Stimulated activated CD8-positive, alpha-beta memory T cell treated with anti-CD3 and anti-CD28 coated beads, Interleukin-7, amount 100 ng/mL, for 4 hours (primary cell): ENCODE measurements around the gene CACNA1G.

Experiments used
- DNase-seq, 2 donors: peaks; one replicate each; pipeline ENCODE4 v3.0.0-alpha.2; 2020; ENCODE audit warnings: low read depth in 2 of 2

CACNA1G gene

DNA sequence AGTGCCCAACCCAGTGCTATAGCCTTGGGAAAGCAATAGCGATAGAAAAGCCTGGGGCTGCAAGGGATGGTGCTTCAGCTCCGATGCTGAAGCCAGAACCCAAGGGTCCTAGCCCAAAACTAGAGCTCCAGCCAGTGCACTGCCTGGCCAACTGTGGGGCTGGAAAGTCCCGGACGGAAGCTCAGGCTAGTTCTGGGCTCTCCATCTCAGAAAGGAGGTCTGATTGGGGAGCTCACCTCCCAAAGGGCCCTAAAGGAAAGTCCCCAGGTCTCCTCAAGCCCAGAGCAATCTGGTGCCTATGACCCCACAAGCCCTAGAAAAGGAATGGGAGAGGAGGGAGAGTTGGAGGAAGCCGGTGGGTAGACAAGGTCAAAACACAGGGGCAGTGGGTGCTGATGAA lies 72.1 kb downstream of the CACNA1G start:
- no peak for DNase-seq

DNA sequence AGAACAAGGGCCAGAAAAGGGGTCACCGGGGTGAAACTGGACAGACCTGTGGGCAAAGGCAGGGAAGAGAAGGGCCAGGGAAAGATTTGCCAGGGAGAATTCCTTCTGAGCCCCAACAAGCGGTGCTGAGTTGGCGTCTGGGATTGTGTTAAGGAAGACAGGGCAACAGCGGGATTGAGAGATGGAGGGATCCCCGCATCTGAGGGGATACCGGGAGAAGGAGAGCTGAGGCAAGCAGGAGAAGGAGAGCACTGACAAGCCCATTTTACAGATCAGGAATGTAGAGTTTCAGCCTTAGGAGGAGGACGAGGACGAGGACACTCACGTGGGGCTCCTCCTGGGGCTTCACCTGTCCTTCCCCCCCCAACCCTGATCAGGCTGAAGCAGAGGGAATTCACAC lies 73.2 kb downstream of the CACNA1G start:
- DNase-seq, result no peak

DNA sequence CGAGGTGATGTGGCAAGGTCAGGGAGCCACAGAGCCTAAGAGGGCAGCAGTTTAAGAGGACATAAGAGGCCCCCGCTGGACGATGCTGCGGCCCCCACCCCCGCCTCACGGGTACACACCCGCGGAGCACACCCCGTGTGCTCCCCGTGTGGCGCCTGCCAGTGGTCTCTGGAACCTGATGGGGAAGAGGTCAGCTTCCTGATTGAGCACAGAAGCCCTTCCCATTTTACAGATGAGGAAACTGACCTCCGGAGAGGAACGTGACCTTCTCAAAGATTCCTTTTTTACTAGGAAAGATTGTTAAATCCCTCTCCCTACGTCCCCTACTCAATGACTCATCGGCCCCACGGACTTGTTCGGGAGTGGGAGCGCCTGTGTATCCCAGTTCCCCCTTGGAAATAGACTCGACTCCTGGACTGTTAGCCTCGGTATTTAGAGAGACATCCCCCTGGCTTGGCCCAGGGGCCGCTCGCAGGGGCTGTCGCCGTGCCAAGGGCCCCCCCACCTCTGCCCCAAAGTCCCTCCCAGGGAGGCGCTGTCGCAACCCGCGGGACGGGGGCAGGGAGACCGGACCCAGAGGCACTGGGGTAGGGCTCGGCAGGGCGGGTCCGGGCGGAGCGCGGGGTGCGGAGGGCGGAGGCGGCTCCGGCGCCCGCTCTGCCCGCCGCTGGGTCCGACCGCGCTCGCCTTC lies 73.9 kb downstream of the CACNA1G start, which contains the start of gene ABCC3:
ABCC3 (plus strand) TSS at position 658 of the 691 bp plus-strand sequence. CDS start 56 bp downstream, outside the sequence.
- DNase-seq, result no peak

DNA sequence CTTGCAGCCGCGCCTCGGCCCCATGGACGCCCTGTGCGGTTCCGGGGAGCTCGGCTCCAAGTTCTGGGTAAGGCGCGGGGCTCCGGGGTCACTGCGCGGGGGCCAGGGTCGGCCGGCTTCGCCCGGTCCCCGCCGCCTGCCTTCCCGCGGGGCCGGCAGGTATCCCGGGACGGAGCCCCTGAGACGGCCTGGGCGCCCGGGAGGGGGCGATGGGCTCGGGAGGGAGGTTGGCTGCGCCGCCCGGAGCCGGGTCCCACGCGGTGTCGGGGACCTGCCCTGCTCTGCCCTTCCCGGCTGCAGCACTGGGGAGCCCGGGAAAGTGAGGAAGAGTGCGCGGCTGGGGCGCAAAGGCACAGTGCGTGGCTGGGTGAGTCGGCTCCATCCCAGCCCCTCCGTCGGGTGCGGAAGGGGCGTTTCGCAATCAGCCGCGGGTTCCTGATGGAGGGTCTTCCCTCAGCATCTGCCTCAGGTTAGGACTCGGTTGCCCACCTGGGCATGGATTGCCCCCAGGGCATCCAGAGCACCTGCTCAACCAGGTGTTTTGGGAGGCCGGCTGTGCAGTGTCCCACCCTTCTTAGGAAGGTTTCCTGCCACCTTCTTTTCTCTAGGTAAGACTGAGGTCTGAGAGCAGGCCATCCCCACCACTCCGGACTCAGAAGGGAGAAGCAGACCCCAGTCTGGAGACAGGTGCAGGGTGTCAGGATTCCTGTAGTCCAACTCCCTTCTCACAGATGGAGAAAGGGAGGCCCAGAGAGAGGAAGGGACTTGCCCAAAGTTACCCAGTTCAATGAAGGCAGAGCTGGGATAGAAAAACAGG lies 74.6 kb downstream of the CACNA1G start:
- DNase-seq, result no peak

DNA sequence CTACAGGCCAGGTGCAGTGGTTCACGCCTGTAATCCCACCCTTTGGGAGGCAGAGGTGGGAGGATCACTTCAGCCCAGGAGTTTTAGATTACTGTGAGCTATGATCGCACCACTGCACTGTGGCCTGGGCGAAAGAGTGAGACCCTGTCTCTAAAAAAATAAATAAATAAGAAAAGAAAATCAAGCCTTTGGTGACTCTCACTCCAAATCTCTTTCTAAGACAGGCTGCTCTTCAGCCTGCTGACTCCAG lies 75.1 kb downstream of the CACNA1G start:
- no peak for DNase-seq

DNA sequence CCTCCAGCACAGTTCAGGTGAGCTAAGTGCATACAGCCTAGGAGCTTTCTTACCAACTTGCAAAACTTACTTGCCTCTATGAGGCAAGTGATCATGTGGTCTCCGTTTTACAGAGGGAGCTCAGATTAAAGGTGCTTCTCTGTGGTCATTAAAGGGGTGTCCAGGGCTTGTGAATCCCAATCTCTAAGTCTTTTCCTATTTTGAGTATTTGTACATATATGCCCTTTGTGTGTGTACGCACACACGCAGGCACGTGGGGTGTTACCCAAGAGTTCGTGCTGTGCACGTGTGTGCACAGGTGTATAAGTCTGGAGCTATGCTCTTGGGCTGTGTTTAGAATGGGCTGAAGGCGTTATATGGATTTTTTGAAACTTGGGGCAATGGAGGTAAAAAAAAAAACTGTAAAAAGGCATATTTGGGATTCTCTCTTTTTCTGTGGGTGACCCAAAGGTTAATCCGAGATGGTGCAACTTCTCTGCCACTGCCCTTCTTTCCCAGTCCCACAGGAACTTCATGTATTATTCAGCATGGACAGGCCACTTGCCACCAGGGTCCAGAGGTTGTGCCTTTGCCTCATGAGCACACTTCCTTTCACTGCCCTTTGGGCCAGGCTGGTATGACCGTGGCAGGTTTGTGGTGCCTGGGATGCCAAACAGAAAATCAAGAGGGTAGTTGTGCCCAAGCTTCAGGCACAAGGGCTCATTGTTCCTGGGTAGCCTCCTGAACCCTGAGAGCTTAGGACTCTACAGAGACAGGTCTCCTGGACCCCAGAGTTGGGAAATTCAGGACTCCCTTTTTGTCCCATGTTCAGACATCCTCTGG lies 75.7 kb downstream of the CACNA1G start:
- DNase-seq, result no peak

DNA sequence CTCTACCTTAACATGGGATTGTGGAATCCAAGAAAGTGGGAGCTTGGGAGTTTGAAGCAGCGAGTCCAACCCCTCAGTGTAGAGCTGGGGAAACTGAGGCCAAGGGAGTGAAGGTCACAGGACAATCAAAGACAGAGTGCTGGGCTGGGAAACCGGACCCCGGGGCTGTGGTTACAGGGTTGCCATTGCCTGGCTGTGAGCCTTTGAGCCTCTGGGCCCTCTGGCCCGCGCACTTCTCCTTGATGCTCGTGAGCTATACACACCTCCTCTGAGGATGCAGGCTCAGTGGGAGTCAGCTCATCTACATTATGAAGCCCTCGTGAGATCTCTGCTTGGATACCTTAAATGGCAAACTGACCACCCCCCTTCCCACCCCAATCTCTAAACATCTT lies 76.3 kb downstream of the CACNA1G start:
- DNase-seq, result no peak

DNA sequence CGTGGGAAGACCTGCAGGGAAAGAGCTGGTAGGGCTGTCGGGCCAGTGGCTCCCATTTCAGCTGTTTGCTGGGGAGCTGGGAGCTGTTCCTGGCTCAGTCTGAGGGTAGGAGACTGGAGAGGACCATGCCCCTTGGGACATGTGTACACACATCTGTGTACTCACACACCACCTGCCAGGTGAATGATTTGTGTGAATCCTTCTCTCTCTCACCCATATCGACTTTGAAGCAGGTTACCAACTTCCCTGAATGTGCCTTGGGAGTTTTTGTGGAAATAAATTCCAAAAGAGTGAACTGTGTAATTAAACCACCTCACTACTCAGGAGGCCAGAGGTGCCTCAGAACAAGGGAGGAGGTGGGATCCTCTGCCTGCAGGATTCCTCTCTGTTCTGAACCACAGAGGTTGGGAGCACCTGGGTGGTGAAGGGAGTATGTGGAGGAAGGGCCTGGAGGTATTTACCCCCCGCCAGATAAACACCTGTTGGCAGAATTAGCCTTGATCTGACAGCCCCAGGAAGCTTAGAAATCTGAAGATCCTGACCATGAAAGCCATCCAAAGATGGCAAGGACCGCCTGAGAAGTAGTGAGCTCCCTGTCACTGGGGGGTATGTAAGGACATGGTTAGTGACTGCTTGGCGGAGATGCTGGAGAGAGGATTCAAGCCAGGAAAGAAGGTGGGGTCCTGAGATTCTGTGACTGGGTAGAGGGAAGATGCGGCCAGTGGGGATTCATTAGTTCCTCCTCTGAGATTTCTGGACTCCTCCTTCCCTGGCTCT lies 77.5 kb downstream of the CACNA1G start:
- DNase-seq, result no peak

DNA sequence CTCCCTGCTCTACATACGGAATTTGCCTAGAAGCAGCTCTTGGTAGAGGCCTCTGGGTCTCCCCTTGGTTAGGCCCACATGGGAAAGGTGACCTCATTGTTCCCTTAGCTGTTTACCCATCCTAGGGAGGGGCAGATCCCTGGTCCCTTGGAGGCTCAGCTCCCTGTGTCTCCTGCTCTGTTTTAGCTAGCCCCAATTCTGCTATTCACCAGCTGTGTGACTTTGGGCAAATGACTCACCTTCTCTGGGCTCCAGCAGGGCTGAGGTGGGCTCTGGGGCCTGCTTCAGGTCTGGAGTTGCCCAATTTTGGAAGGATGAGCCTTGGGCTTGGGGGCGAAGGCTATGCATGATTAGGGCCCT lies 78.1 kb downstream of the CACNA1G start:
- no peak for DNase-seq

DNA sequence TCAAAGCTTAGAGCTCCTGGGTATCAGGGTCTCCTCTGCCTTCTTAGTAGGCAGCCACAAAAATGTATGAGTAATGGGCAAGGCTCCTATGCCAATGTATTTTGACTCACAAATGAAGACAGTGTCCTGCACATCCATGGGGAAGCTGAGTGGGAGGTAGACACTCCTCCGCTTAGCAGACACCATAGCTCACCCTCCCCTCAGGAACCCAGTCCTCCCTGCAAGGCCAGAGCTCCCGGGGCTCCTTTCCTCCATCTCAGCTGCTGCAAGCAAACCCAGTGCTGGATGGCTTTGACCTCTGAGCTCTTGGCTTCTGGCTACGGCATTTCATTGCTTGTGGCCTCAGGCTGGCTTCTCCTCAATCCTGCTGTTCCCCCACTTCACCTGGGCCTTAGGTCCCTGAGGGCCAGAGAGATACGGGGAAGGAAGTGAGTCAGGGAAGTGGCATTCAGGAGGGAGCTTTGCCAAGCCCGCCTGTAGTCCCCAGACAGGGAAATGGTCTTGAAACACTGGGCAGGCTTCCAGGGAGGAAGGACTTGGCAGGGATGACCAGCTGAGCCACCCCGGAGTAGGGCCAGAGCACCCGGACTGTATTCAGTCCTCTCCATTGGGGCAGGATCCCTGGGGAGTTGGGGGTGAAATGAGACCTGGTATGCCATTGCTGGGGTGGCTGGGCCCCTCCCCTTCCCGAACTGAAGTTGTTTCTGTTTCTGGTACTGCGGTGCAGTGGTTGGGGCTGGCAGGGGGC lies 78.6 kb downstream of the CACNA1G start:
- no peak for DNase-seq

DNA sequence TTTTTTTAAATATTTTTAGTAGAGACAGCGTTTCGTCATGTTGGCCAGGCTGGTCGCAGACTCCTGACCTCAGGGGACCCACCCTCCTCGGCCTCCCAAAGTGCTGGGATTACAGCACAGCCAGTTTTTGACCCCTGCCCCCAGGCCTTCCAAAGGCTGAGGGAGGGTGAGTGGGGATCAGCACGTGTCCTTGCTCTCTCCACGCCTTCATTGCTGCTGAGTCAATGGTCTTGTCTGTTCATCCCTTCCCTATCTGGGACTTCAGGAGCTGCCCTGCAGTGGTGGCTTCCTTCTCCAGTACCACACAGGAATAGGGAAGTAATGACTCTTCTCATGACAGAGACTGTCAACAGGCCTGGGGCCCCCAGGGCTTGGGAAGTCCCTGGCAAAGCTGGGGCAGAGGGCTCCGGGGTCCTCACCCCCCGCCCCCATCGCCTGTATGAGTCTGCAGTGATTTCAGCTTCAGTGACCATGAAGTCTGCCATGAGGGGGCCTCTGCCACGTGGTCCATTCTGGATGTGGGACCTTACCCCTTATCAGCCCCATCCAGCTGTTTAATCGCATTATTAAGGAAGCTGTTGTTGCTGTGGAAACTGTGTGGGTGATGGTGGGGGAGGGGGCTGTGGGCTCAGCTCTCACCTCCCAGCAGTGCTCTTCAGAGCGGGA lies 80.3 kb downstream of the CACNA1G start:
- DNase-seq, result no peak

DNA sequence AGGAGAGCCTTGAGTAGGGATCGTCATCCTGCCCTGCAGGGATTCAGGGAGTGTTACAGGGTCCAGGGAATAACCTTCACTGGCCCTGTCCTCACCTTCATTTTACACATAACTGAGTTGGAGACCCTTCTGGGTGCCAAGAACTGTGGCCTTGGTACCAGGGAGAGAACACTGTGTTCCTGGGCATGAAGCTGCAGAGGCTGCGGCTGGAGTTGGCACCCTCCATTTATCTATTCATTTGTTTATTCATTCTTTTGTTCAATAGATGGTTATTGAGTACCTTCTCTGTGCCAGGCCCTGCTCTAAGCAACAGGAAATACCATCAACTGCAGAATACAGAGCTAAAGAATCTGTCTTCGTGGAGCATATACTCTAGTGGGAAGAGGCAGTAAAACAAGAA lies 80.8 kb downstream of the CACNA1G start:
- no peak for DNase-seq

DNA sequence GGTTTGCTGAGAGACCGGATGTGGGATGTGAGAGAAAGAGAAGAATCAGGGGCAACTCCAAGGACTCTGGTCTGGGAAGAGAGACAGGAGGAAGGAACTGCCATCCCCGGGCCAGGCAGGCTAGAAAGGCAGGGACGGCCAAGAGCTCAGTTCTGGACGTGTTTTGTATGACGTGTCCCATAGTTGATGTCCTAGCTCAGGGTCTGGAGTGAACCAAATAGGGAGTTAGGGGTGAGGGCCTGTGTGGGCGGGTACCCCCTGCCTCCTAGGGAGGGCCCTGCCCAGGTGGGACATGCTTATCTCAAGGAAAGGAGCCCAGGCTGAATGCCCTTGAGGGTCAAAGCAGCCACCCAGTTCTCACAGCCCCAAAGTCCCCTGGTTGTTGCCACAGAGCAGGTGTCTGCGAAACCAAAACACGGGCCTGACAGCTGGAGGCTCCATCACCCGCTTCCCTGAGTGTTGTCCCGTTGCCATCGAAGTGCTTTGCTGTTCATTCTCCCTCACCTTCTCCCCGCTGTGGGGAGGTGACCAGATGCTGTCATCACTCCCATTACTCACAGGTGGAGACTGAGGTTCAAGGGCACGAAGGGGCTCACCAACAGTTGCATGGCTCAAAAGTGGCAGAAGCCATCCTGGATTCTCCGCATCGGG lies 81.7 kb downstream of the CACNA1G start:
- DNase-seq, result no peak

DNA sequence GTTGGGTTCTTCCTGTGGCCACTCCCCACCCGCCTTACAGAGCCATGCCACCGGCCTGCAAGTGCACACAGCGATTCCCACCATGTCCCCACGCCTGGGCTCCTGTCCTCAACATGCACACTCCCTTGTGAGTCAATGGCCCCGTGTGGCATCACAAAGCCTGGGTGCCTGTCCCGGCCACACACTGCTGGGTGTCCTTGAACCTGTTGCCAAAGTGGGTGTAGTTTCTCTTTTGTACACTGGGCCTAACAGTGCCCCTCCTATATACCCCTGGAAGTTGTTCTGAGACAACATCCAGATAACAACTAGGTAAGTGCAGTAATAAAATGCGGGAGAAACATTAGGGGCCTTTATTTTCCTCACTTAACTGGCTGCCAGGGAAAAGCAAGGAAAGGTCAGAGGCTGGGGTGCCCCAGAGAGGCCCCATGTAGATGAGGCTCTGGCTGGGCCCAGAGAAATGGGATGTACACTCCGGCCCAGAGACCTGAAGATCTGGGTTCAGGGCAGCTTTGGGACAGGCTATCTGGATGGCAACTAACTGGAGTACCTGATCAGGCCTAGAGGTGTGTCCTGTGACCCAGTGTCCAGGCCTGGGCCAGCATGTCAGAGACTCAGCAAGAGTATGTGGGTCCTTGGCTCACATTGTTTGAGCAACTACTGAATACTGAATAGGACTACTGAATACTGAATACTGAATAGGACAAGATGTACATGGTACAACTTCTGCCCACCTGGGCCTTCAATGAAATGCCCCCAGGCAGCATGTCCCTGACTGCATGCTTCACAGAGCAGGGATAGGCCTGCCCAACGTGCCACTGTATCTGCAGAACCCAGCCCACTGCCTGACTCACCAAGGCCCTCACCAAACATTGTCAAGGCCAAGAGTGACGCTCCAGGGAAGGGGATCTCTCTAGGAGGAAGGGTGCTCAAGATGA lies 82.5 kb downstream of the CACNA1G start:
- no peak for DNase-seq

DNA sequence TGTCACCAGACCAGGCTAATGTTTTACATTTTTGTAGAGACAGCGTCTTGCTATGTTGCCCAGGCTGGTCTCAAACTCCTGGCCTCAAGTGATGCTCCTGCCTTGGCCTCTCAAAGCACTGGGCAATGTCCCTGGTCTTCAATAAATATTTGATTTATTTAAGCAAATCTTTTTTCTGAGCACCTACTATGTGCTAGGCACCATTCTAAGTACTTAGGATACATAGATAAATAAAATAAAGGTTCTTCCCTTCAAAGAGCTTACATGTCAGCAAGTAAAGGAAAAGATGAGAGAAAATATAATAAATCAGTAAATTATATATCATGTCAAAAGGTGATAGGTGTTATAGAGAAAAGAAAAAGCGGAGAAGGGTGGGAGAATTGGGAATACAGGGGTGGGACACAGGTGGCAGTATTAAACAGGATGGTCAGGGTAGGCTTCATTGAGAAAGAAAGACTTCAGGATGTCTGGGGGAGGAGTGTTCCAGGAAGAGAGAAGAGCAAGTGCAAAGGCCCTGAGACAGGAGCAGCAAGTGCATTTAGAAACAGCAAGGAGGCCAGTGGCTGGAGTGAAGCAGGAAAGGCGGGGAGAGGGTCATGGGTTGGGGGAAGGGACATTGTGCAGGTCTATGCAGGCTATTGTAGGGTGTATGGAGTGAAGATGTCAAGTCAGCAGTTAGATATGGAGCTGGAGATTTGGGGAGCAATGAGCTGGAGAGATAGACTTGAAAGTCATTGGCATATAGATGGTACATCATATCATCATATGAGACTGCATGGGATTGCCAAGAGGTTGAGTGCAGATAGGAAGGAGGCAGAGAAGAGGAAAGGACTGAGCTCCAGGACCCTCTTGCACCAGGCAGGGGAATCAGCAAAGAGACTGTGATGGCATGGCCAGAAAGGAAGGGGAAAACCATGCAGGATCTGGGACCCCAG lies 85.5 kb downstream of the CACNA1G start:
- DNase-seq, result no peak

DNA sequence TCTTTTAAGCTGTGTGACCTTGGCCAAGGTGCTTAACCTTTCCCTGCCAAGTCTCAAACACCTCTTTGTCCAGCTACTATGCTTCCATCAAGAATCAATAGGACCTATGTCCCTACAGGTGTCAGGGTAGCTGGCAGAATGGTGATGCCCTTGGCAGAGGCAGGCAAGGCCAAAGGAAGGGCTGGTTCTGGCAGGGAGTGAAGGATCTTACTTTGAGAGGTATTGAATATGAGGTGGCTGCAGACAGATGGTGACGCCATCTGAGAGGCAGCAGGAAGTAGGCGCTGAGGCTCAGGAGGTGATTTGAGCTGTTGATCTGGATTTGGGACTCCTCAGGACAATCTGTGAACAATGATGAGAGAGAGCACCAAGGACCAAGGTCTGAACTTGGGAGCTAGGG lies 86.7 kb downstream of the CACNA1G start:
- no peak for DNase-seq

DNA sequence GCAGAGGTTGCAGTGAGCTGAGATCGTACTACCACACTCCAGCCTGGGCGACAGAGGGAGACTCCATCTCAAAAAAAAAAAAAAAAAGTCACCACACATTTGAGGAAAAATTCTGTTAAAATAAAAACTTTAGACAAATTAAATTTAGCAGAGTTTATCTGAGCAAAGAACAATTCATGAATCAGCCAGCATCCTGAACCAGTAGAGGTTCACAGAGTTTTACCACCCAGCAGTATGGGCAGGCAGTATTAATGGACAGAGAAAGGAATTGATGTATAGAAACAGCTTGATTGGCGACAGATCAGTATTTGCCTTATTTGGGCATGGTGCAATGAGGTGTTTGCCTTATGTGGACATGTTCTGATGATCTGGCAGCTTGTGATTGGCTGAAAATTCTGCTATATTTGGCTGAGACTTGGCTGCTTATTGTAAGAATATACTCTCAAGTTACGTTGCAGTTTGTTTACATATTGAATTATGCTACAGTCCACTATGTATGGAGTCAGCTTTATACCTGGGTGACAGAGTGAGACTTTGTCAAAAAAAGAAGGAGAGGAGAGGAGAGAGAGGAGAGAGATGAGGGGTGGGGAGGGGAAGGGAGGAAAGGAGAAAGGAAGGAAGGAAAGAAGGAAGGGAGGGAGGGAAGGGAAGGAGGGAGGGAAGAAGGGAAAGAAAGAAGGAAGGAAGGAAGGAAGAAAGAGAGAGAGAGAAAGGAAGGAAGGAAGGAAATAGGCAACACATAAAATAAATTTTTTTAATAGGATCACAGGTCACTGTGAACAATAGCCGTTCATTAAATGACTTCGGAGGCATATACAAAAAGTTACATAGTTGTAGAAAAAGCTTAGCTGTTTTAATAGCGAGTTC lies 88.8 kb downstream of the CACNA1G start:
- no peak for DNase-seq
